GM20000 (cell line): ENCODE data around the gene IL17A.

Source experiments
- DNase-seq: peaks from one replicate; pipeline ENCODE4 v3.0.0; 2012; ENCODE audit warnings: low spot score
- CTCF ChIP-seq: IDR thresholded peaks from 2 replicates; pipeline ENCODE4 v1.5.1; 2012; ENCODE audit warnings: mild to moderate bottlenecking, control low read depth; ENCODE audit errors: extremely low read depth, missing control alignments

Gene IL17A

GRCh38 chr6:52207066-52207465 is 20.9 kb downstream of the IL17A start:
- no peak for DNase-seq
- TF ChIP-seq CTCF: no peak

- DNase-seq: no peak
- TF ChIP-seq CTCF: no peak
These were observed 22.4 kb downstream of the IL17A start for GRCh38 chr6:52208612-52209011.

- no peak for DNase-seq
- TF ChIP-seq CTCF: no peak
These were observed 23.6 kb downstream of the IL17A start for GRCh38 chr6:52209770-52210169.

GRCh38 chr6:52210227-52210626 is 24.1 kb downstream of the IL17A start:
- TF ChIP-seq CTCF: no peak
- DNase-seq: peak; percentile 27

GRCh38 chr6:52213127-52213526 is 27.0 kb downstream of the IL17A start:
- DNase-seq: no peak
- TF ChIP-seq CTCF: no peak

- TF ChIP-seq CTCF: no peak
- DNase-seq: no peak
These were observed 29.6 kb downstream of the IL17A start for GRCh38 chr6:52215787-52216186.

GRCh38 chr6:52216932-52217575 is 30.9 kb downstream of the IL17A start:
- no peak for TF ChIP-seq CTCF
- DNase-seq: no peak
